Upper lobe of left lung (tissue), 4 donors: Measurements from ENCODE around the gene CHAT.

Source experiments
- EP300 ChIP-seq, 4 donors: sonication (generic); formaldehyde crosslinking; IDR thresholded peaks; one replicate each; pipeline ENCODE4 v1.5.1; 2017; ENCODE audit warnings: antibody characterized with exemption in 4 of 4, control low read depth in 2 of 4
- TF ChIP-seq, protein P1 (sequence below), 6 experiments: fragments of 450-650 bp in 4 of 6; fragments of 200-600 bp in 2 of 6; sonication (generic) in 2 of 6; IDR thresholded peaks; one replicate each; pipeline ENCODE4 v1.5.1; 2016 to 2019; ENCODE audit warnings: antibody characterized with exemption in 6 of 6

DNA sequence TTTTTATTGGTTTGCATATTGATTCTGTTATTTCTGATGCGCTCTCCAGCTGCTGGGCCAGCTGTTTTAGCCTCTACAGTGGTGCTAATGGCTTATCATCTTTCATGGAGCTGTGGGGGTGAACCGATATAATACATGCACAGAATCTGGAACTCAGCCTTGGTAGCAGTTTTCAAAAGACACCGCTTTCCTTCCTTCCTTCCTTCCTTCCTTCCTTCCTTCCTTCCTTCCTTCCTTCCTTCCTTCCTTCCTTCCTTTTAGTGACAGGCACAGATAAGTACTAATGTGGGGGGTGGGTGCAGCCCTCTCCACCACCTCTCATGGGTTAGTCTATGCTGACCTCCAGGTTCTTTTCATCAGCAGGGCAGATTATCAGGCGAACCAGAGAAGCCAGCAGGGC is 33.7 kb downstream of the CHAT start:
- TF ChIP-seq, protein P1, sequence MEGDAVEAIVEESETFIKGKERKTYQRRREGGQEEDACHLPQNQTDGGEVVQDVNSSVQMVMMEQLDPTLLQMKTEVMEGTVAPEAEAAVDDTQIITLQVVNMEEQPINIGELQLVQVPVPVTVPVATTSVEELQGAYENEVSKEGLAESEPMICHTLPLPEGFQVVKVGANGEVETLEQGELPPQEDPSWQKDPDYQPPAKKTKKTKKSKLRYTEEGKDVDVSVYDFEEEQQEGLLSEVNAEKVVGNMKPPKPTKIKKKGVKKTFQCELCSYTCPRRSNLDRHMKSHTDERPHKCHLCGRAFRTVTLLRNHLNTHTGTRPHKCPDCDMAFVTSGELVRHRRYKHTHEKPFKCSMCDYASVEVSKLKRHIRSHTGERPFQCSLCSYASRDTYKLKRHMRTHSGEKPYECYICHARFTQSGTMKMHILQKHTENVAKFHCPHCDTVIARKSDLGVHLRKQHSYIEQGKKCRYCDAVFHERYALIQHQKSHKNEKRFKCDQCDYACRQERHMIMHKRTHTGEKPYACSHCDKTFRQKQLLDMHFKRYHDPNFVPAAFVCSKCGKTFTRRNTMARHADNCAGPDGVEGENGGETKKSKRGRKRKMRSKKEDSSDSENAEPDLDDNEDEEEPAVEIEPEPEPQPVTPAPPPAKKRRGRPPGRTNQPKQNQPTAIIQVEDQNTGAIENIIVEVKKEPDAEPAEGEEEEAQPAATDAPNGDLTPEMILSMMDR (IDR thresholded peaks at IDR 0.05): no peak
- no peak for TF ChIP-seq EP300 (IDR thresholded peaks at IDR 0.05)
